ENCODE measurements around the gene CHMP5. TPM values are rescaled to one million over a fixed set of nuclear protein-coding genes. Genes with fewer than 3 reads are reported as not detected.

CHMP5 gene
- total RNA-seq, 1 donor from 2014 or later, result 28.1 TPM

- intact Hi-C loops (cut with micrococcal nuclease), result no loop called here
- ATAC-seq (ENCODE audit: low read depth) (no peak), DNase-seq (no peak)
- peaks cover 4% of the 10 kb centered on the region for H3K36me3 Mint-ChIP-seq (ENCODE audit: low read depth)
- ChIA-PET CTCF (no interaction called here), POLR2A (no interaction called here)
- H3K4me1 Mint-ChIP-seq, result no peaks in the 10 kb centered on the region
- no peak for TF ChIP-seq CTCF (IDR thresholded peaks at IDR 0.05)
- no peaks in the 10 kb centered on the region for H3K27me3 Mint-ChIP-seq
- H3K27ac Mint-ChIP-seq, result no peak overlapping the region
- no peak overlapping the region for H3K4me3 Mint-ChIP-seq
- no peaks in the 10 kb centered on the region for H3K9me3 Mint-ChIP-seq
These were observed 22.2 kb upstream of the CHMP5 start for GRCh38 chr9:33242609-33243134.

GRCh38 chr9:33244137-33244784, 20.6 kb upstream of the CHMP5 start:
- H3K27ac Mint-ChIP-seq, result no peak overlapping the region
- intact Hi-C loops (cut with micrococcal nuclease), result no loop called here
- TF ChIP-seq CTCF (IDR thresholded peaks at IDR 0.05), result no peak
- ATAC-seq (ENCODE audit: low read depth) (no peak), DNase-seq (no peak)
- H3K27me3 Mint-ChIP-seq, result no peaks in the 10 kb centered on the region
- H3K4me1 Mint-ChIP-seq, result peaks cover 3% of the 10 kb centered on the region
- POLR2A ChIA-PET, result no interaction called here
- no peak overlapping the region for H3K4me3 Mint-ChIP-seq
- peaks cover 4% of the 10 kb centered on the region for H3K36me3 Mint-ChIP-seq (ENCODE audit: low read depth)
- CTCF ChIA-PET, result no interaction called here
- H3K9me3 Mint-ChIP-seq, result no peaks in the 10 kb centered on the region

- no peak for ATAC-seq (ENCODE audit: low read depth)
- H3K4me3 Mint-ChIP-seq, result no peak overlapping the region
- CTCF ChIA-PET, result interaction anchor here (0.6 kb wide), 1 partner anchor 972 kb away, joined by 3 read pairs; no protein-coding TSS in a partner anchor
- no peak for DNase-seq
- H3K27ac Mint-ChIP-seq, result no peak overlapping the region
- intact Hi-C loops (cut with micrococcal nuclease), result no loop called here
- H3K27me3 Mint-ChIP-seq, result no peaks in the 10 kb centered on the region
- no peaks in the 10 kb centered on the region for H3K9me3 Mint-ChIP-seq
- H3K36me3 Mint-ChIP-seq (ENCODE audit: low read depth), result peaks cover 7% of the 10 kb centered on the region
- POLR2A ChIA-PET, result no interaction called here
- H3K4me1 Mint-ChIP-seq, result peaks cover 11% of the 10 kb centered on the region
- TF ChIP-seq CTCF (IDR thresholded peaks at IDR 0.05), result no peak
These were observed 19.5 kb upstream of the CHMP5 start for GRCh38 chr9:33245341-33245740.

- Mint-ChIP-seq H3K27me3 (no peaks in the 10 kb centered on the region), H3K36me3 (ENCODE audit: low read depth) (peaks cover 13% of the 10 kb centered on the region), H3K4me3 (no peak overlapping the region), H3K9me3 (no peaks in the 10 kb centered on the region), H3K27ac (no peak overlapping the region), H3K4me1 (peaks cover 11% of the 10 kb centered on the region)
- no peak for DNase-seq
- ChIA-PET CTCF (no interaction called here), POLR2A (no interaction called here)
- ATAC-seq (ENCODE audit: low read depth), result no peak
- no peak for TF ChIP-seq CTCF (IDR thresholded peaks at IDR 0.05)
- intact Hi-C loops (cut with micrococcal nuclease), result no loop called here
These were observed 18.5 kb upstream of the CHMP5 start for GRCh38 chr9:33246269-33246860.

GRCh38 chr9:33248606-33249005, 16.2 kb upstream of the CHMP5 start:
- intact Hi-C loops (cut with micrococcal nuclease), result no loop called here
- ChIA-PET CTCF (no interaction called here), POLR2A (no interaction called here)
- Mint-ChIP-seq H3K4me1 (peaks cover 11% of the 10 kb centered on the region), H3K36me3 (ENCODE audit: low read depth) (peaks cover 27% of the 10 kb centered on the region), H3K27me3 (no peaks in the 10 kb centered on the region), H3K27ac (no peak overlapping the region), H3K4me3 (no peak overlapping the region), H3K9me3 (no peaks in the 10 kb centered on the region)
- no peak for TF ChIP-seq CTCF (IDR thresholded peaks at IDR 0.05)
- ATAC-seq (ENCODE audit: low read depth) (no peak), DNase-seq (no peak)

Measured in activated B cell treated with CpG ODN at 0.5 μM for 24 hours (primary cell).